Kidney (tissue), 14 donors: Measurements from ENCODE around the gene ZDHHC8. TPM values are rescaled to one million over a fixed set of nuclear protein-coding genes. Genes with fewer than 3 reads are reported as not detected.

Source experiments
- DNase-seq, 5 donors: peaks; one replicate each; pipeline ENCODE4 v3.0.0-alpha.2; 2013 to 2020
- FAIRE-seq: peaks from 2 replicates; lab custom pipeline; 2012; peaks lifted over from hg19 to GRCh38; lab: Jason Lieb, UNC
- H3K27ac ChIP-seq, 2 donors: one replicate each; pipeline ENCODE4 v1.7.0; 2013; ENCODE audit warnings: low read depth in 2 of 2, low read length in 2 of 2, inconsistent platforms in 1 of 2
- H3K27me3 ChIP-seq: one replicate; pipeline ENCODE4 v1.7.1; 2013; ENCODE audit warnings: low read length, inconsistent platforms; ENCODE audit not compliant: control insufficient read depth, insufficient read depth
- H3K36me3 ChIP-seq, 3 donors: one replicate each; pipeline versions ENCODE4 v1.7.0 to v1.7.1; 2013; ENCODE audit warnings: low read length in 3 of 3, control low read depth in 1 of 3, inconsistent platforms in 1 of 3; ENCODE audit not compliant: insufficient read depth in 3 of 3, control insufficient read depth in 2 of 3
- H3K4me1 ChIP-seq, 3 donors: one replicate each; pipeline versions ENCODE4 v1.7.0 to v1.7.1; 2013; ENCODE audit warnings: low read length in 3 of 3, inconsistent platforms in 1 of 3, low read depth in 1 of 3; ENCODE audit not compliant: control insufficient read depth in 2 of 3, insufficient read depth in 2 of 3
- H3K4me3 ChIP-seq, 3 donors: one replicate each; pipeline versions ENCODE4 v1.7.0 to v1.8.1; 2013; ENCODE audit warnings: low read length in 3 of 3, control low read depth in 1 of 3, inconsistent platforms in 1 of 3
- H3K9ac ChIP-seq, 3 donors: one replicate each; pipeline versions ENCODE4 v1.7.0 to v1.7.1; 2013; ENCODE audit warnings: low read length in 3 of 3, control low read depth in 1 of 3, inconsistent platforms in 1 of 3
- H3K9me3 ChIP-seq, 3 donors: one replicate each; pipeline versions ENCODE4 v1.7.0 to v1.7.1; 2013; ENCODE audit warnings: low read length in 3 of 3, control low read depth in 1 of 3, inconsistent platforms in 1 of 3; ENCODE audit not compliant: control insufficient read depth in 2 of 3, insufficient read depth in 1 of 3
- CTCF ChIP-seq: IDR thresholded peaks from 3 replicates; pipeline ENCODE4 v1.5.1; 2012; ENCODE audit warnings: mild to moderate bottlenecking, moderate library complexity, borderline replicate concordance; ENCODE audit not compliant: insufficient read depth; ENCODE audit errors: extremely low read depth
- intact Hi-C: fragments of 100-400 bp; cut with DNase I; formaldehyde crosslinking; loops from one replicate; pipeline ENCODE4 v1.11.1; 2022
- polyA plus RNA-seq: library from polyadenylated mRNA; stranded (reverse); fragments of 350-450 nt; fragmentation: Illumina TruSeq; extraction: RNeasy Lipid Tissue Mini Kit (QIAGEN cat#74804); gene quantifications from one replicate; pipeline ENCODE4 v1.2.3, GENCODE V29; 2014; ENCODE audit warnings: low read depth, low replicate concordance; ENCODE audit not compliant: insufficient read depth
- total RNA-seq: library from RNA; stranded (reverse); fragmentation: NEBNext Ultra II Directional; extraction: Animal tissue kit (Norgen Biotek cat#: 25700); gene quantifications from one replicate; pipeline ENCODE4 v1.2.1, GENCODE V29; 2021
- donor health status: control.
- donor health status: control.
- donor health status: control.
- donor health status: control.
- donor health status: control.
- donor health status: DM: yes; HTN: yes; CAD: no.
- donor health status: Normal renal cell carcinoma (clear cell type).

Gene ZDHHC8
- total and polyA plus RNA-seq, 2 donors from 2014 or later, result 18.8 to 57.1 TPM

- no peak overlapping the region for H3K9ac ChIP-seq
- H3K9me3 ChIP-seq, result no peaks in the 10 kb centered on the region
- H3K4me1 ChIP-seq, result no peaks in the 10 kb centered on the region
- FAIRE-seq, result no peak
- no peak overlapping the region for H3K4me3 ChIP-seq
- no peak for TF ChIP-seq CTCF
- intact Hi-C loops, result no loop called here
- no peaks in the 10 kb centered on the region for H3K36me3 ChIP-seq
- no peaks in the 10 kb centered on the region for H3K27me3 ChIP-seq
- no peak overlapping the region for H3K27ac ChIP-seq
- no peak for DNase-seq
Observed at GRCh38 chr22:20169253-20169822, 37.7 kb downstream of the ZDHHC8 start.

- H3K4me3 ChIP-seq, result no peak overlapping the region
- intact Hi-C loops, result no loop called here
- no peaks in the 10 kb centered on the region for H3K27me3 ChIP-seq
- no peak for FAIRE-seq
- no peak for TF ChIP-seq CTCF
- H3K9me3 ChIP-seq, result no peaks in the 10 kb centered on the region
- DNase-seq, result no peak
- H3K27ac ChIP-seq, result no peak overlapping the region
- no peak overlapping the region for H3K9ac ChIP-seq
- no peaks in the 10 kb centered on the region for H3K36me3 ChIP-seq
- no peaks in the 10 kb centered on the region for H3K4me1 ChIP-seq
Observed at GRCh38 chr22:20170170-20170569, 38.6 kb downstream of the ZDHHC8 start.

GRCh38 chr22:20171288-20172140 is 39.9 kb downstream of the ZDHHC8 start:
- no peaks in the 10 kb centered on the region for H3K9me3 ChIP-seq
- H3K27ac ChIP-seq, result no peak overlapping the region
- H3K36me3 ChIP-seq, result no peaks in the 10 kb centered on the region
- TF ChIP-seq CTCF, result no peak
- no peaks in the 10 kb centered on the region for H3K27me3 ChIP-seq
- no peak for FAIRE-seq
- H3K4me3 ChIP-seq, result no peak overlapping the region
- H3K9ac ChIP-seq, result no peak overlapping the region
- DNase-seq, result no peak
- intact Hi-C loops, result no loop called here
- no peaks in the 10 kb centered on the region for H3K4me1 ChIP-seq
